H1 (cell line): Measurements from ENCODE around the gene PSMB3. TPM values are rescaled to one million over a fixed set of nuclear protein-coding genes. Genes with fewer than 3 reads are reported as not detected.

ENCODE experiments used
- CTCF ChIA-PET: fragments of 300-600 bp; sonication (Branson Sonifier 250); formaldehyde crosslinking; loops from one replicate; lab custom pipeline; 2021; ENCODE audit not compliant: partially characterized antibody; lab: Charles Lee
- POLR2A ChIA-PET: fragments of 300-600 bp; sonication (Branson Sonifier 250); formaldehyde crosslinking; loops from one replicate; lab custom pipeline; 2021; ENCODE audit warnings: inconsistent platforms; ENCODE audit not compliant: partially characterized antibody; lab: Charles Lee
- DNase-seq, 2 experiments: peaks; one replicate each; pipeline versions ENCODE4 v3.0.0 to v3.0.0-alpha.2; 2010 to 2022; ENCODE audit warnings: low spot score in 2 of 2, low read depth in 1 of 2, mixed read lengths in 1 of 2
- FAIRE-seq: peaks from 2 replicates; lab custom pipeline; 2011; peaks lifted over from hg19 to GRCh38; lab: Jason Lieb, UNC
- H2AFZ ChIP-seq: 2 replicates; pipeline ENCODE4 v1.8.1; 2012; ENCODE audit warnings: low read length, inconsistent platforms
- H2AK5ac ChIP-seq: 2 replicates; pipeline ENCODE4 v1.6.1; 2013; ENCODE audit warnings: low read depth, low read length
- H2BK120ac ChIP-seq: replicated peaks from 2 replicates; pipeline ENCODE3; 2013; ENCODE audit warnings: low read depth, low read length, inconsistent platforms
- H2BK12ac ChIP-seq: 2 replicates; pipeline ENCODE4 v1.6.1; 2013; ENCODE audit warnings: low read depth, low read length
- H2BK15ac ChIP-seq: 2 replicates; pipeline ENCODE4 v1.6.1; 2013; ENCODE audit warnings: low read length
- H2BK20ac ChIP-seq: 2 replicates; pipeline ENCODE4 v1.6.1; 2013; ENCODE audit warnings: low read length
- H2BK5ac ChIP-seq: 2 replicates; pipeline ENCODE4 v1.6.1; 2013; ENCODE audit warnings: low read depth, low read length
- H3K14ac ChIP-seq: 2 replicates; pipeline ENCODE4 v1.6.1; 2013; ENCODE audit warnings: inconsistent platforms; ENCODE audit not compliant: insufficient read length
- H3K18ac ChIP-seq: 2 replicates; pipeline ENCODE4 v1.6.1; 2013; ENCODE audit warnings: low read length; ENCODE audit errors: extremely low read depth
- H3K23ac ChIP-seq: 2 replicates; pipeline ENCODE4 v1.6.1; 2013; ENCODE audit warnings: inconsistent platforms; ENCODE audit not compliant: insufficient read length
- H3K23me2 ChIP-seq: 2 replicates; pipeline ENCODE4 v1.6.1; 2013; ENCODE audit warnings: low read depth, low read length
- H3K27ac ChIP-seq: 2 replicates; pipeline ENCODE4 v1.6.1; 2011; ENCODE audit warnings: low read depth, low read length, inconsistent platforms
- H3K27me3 ChIP-seq, 4 experiments: replicated peaks in 1 of 4; 1 replicate in 1 of 4; 2 replicates in 3 of 4; pipeline versions ENCODE4 v1.6.1 to v1.8.1; 2011 to 2013; ENCODE audit warnings: low read length in 3 of 4, mild to moderate bottlenecking in 3 of 4, inconsistent platforms in 2 of 4, mixed read lengths in 2 of 4, moderate library complexity in 1 of 4; ENCODE audit not compliant: control insufficient read depth in 3 of 4, insufficient read depth in 3 of 4; ENCODE audit errors: extremely low read depth in 1 of 4
- H3K36me3 ChIP-seq, 4 experiments: 2 replicates each; pipeline versions ENCODE4 v1.6.1 to v1.8.1; 2011 to 2013; ENCODE audit warnings: mild to moderate bottlenecking in 4 of 4, low read length in 3 of 4, moderate library complexity in 2 of 4, control low read depth in 1 of 4, inconsistent platforms in 1 of 4; ENCODE audit not compliant: insufficient read depth in 4 of 4, control insufficient read depth in 2 of 4
- H3K4ac ChIP-seq: replicated peaks from 2 replicates; pipeline ENCODE3; 2013; ENCODE audit warnings: low read length, low read depth, mixed read lengths, inconsistent platforms; ENCODE audit not compliant: insufficient read length
- H3K4me1 ChIP-seq, 4 experiments: replicated peaks in 1 of 4; 1 replicate in 1 of 4; 2 replicates in 3 of 4; pipeline versions ENCODE4 v1.6.1 to v1.8.1; 2011 to 2013; ENCODE audit warnings: low read length in 3 of 4, inconsistent platforms in 2 of 4, mixed read lengths in 1 of 4; ENCODE audit not compliant: insufficient read depth in 4 of 4, control insufficient read depth in 3 of 4
- H3K4me2 ChIP-seq, 2 experiments: 2 replicates each; pipeline versions ENCODE4 v1.6.1 to v1.8.1; 2011 to 2013; ENCODE audit warnings: low read depth in 2 of 2, low read length in 2 of 2, control low read depth in 1 of 2, inconsistent platforms in 1 of 2, mild to moderate bottlenecking in 1 of 2; ENCODE audit not compliant: insufficient read depth in 1 of 2
- H3K4me3 ChIP-seq, 4 experiments: fragments of 200-600, 300-600 bp in 1 of 4; sonication (generic), shearing (Covaris generic), sonication (Bioruptor Twin) in 1 of 4; 2 replicates each; pipeline versions ENCODE4 v1.5.1 to v1.8.1; 2011 to 2016; ENCODE audit warnings: low read length in 4 of 4, low read depth in 3 of 4, control low read depth in 2 of 4, inconsistent platforms in 2 of 4, mild to moderate bottlenecking in 2 of 4, mixed read lengths in 1 of 4, moderate library complexity in 1 of 4; ENCODE audit not compliant: insufficient read depth in 2 of 4; ENCODE audit errors: extremely low read depth in 1 of 4
- H3K56ac ChIP-seq: replicated peaks from 2 replicates; pipeline ENCODE3; 2013; ENCODE audit warnings: low read depth, mild to moderate bottlenecking, mixed read lengths, low read length, inconsistent platforms; ENCODE audit not compliant: insufficient read length
- H3K79me1 ChIP-seq: 2 replicates; pipeline ENCODE4 v1.6.1; 2013; ENCODE audit warnings: low read depth, low read length, control low read depth
- H3K79me2 ChIP-seq, 2 experiments: 2 replicates each; pipeline versions ENCODE4 v1.6.1 to v1.8.1; 2012 to 2013; ENCODE audit warnings: low read length in 2 of 2, mild to moderate bottlenecking in 2 of 2, inconsistent platforms in 1 of 2; ENCODE audit not compliant: insufficient read depth in 2 of 2, control insufficient read depth in 1 of 2
- H3K9ac ChIP-seq, 4 experiments: replicated peaks in 1 of 4; 1 replicate in 1 of 4; 2 replicates in 3 of 4; pipeline versions ENCODE4 v1.6.1 to v1.8.1; 2011 to 2013; ENCODE audit warnings: low read depth in 3 of 4, low read length in 3 of 4, control low read depth in 2 of 4, mild to moderate bottlenecking in 2 of 4, moderate library complexity in 2 of 4, inconsistent platforms in 1 of 4; ENCODE audit errors: extremely low read depth in 1 of 4
- H3K9me3 ChIP-seq, 2 experiments: 2 replicates each; pipeline versions ENCODE4 v1.6.1 to v1.8.1; 2012 to 2013; ENCODE audit warnings: mild to moderate bottlenecking in 2 of 2, moderate library complexity in 2 of 2, control low read depth in 1 of 2, inconsistent platforms in 1 of 2, low read depth in 1 of 2, low read length in 1 of 2, mixed read lengths in 1 of 2; ENCODE audit not compliant: insufficient read depth in 2 of 2
- H4K20me1 ChIP-seq, 2 experiments: replicated peaks in 1 of 2; 2 replicates each; pipeline versions ENCODE3 to v1.8.1; 2011 to 2013; ENCODE audit warnings: inconsistent platforms in 2 of 2, low read length in 2 of 2, mild to moderate bottlenecking in 1 of 2; ENCODE audit not compliant: insufficient read depth in 2 of 2, control insufficient read depth in 1 of 2
- H4K5ac ChIP-seq: 2 replicates; pipeline ENCODE4 v1.6.1; 2013; ENCODE audit warnings: low read length, low read depth, mixed read lengths, inconsistent platforms; ENCODE audit not compliant: insufficient read length
- H4K8ac ChIP-seq: 2 replicates; pipeline ENCODE4 v1.8.0; 2013; ENCODE audit warnings: mild to moderate bottlenecking, moderate library complexity, low read length, inconsistent platforms; ENCODE audit not compliant: insufficient read depth; ENCODE audit errors: extremely low read depth
- H4K91ac ChIP-seq: replicated peaks from 2 replicates; pipeline ENCODE3; 2013; ENCODE audit warnings: low read length, mixed read lengths, inconsistent platforms; ENCODE audit not compliant: insufficient read length
- BCL11A ChIP-seq, 2 experiments: IDR thresholded peaks; one replicate each; pipeline ENCODE4 v1.6.1; 2011; ENCODE audit warnings: low read depth in 2 of 2, low read length in 2 of 2, mild to moderate bottlenecking in 2 of 2
- CHD2 ChIP-seq: IDR thresholded peaks from 2 replicates; pipeline ENCODE4 v1.6.1; 2012; ENCODE audit warnings: low read length, improper control_type of control experiment
- EP300 ChIP-seq, 2 experiments: IDR thresholded peaks; 1 replicate in 1 of 2; 2 replicates in 1 of 2; pipeline ENCODE4 v1.6.1; 2011 to 2012; ENCODE audit warnings: low read depth in 2 of 2, low read length in 2 of 2, mild to moderate bottlenecking in 2 of 2, borderline replicate concordance in 1 of 2, inconsistent platforms in 1 of 2, moderate library complexity in 1 of 2
- FOSL1 ChIP-seq: IDR thresholded peaks from 2 replicates; pipeline ENCODE4 v1.6.1; 2011; ENCODE audit warnings: mild to moderate bottlenecking, low read depth, low read length, moderate library complexity; ENCODE audit not compliant: insufficient read depth
- KDM4A ChIP-seq: IDR thresholded peaks from one replicate; pipeline ENCODE4 v1.7.1; 2012; ENCODE audit warnings: low read depth, mild to moderate bottlenecking, moderate library complexity, low read length, inconsistent platforms; ENCODE audit not compliant: severe bottlenecking
- SRF ChIP-seq: IDR thresholded peaks from 2 replicates; pipeline ENCODE4 v1.6.1; 2011; ENCODE audit warnings: mild to moderate bottlenecking, low read depth, low read length, moderate library complexity
- YY1 ChIP-seq: IDR thresholded peaks from 2 replicates; pipeline ENCODE4 v1.6.1; 2011; ENCODE audit warnings: low read depth, mild to moderate bottlenecking, low read length
- WGBS, 2 experiments: shearing (Covaris generic) in 1 of 2; methylation state at CpG; one replicate each; pipeline versions ENCODE4 v1.1.6 to v1.1.7; 2013 to 2015; ENCODE audit warnings: low lambda C conversion rate in 2 of 2, mixed read lengths in 2 of 2, inconsistent platforms in 1 of 2, low coverage in 1 of 2, missing lambda C conversion rate in 1 of 2; ENCODE audit not compliant: insufficient replicate concordance in 2 of 2, insufficient coverage in 1 of 2, insufficient read length in 1 of 2; ENCODE audit errors: extremely low coverage in 1 of 2, missing lambda C conversion rate in 1 of 2; 5-methylcytosine and 5-hydroxymethylcytosine counted together
- polyA plus RNA-seq, 7 experiments: library from polyadenylated mRNA; depleted of rRNA in 3 of 7; stranded (reverse) in 5 of 7; unstranded in 2 of 7; fragments of >200 nt in 5 of 7; fragments of 200-250 nt in 2 of 7; gene quantifications; 1 replicate in 5 of 7; 2 replicates in 1 of 7; 4 replicates in 1 of 7; pipeline versions ENCODE4 v1.2.1 to v1.2.3, GENCODE V29; 2011 to 2013; ENCODE audit warnings: missing spikeins in 2 of 7, mixed read lengths in 2 of 7
- total RNA-seq: library from RNA; stranded (reverse); fragmentation: NEBNext Ultra II Directional; extraction: Animal tissue kit (Norgen Biotek cat#: 25700); gene quantifications from 2 replicates; pipeline ENCODE4 v1.2.1, GENCODE V29; 2021

PSMB3 gene
- total and polyA plus RNA-seq, 2 of the 8 experiments (the other 6 are each of a cell fraction or from before 2014, with no cell fraction given) = 291 to 914 TPM

GRCh38 chr17:38797828-38798227, 45.3 kb downstream of the PSMB3 start:
- no peak overlapping the region for H3K14ac ChIP-seq
- no peak overlapping the region for H2BK5ac ChIP-seq
- no peak overlapping the region for H2BK12ac ChIP-seq
- H2BK120ac ChIP-seq = no peak overlapping the region
- H3K4me2 ChIP-seq = peak overlapping the region; percentile 84 to 86
- no peak overlapping the region for H3K23ac ChIP-seq
- H3K27me3 ChIP-seq = no peaks in the 10 kb centered on the region
- H2BK15ac ChIP-seq = no peak overlapping the region
- H3K4me1 ChIP-seq = peaks cover 5 to 8% (median 5%) of the 10 kb centered on the region in 4 experiments; a peak in 4 of 7 replicates
- H3K18ac ChIP-seq = no peak overlapping the region
- no peak overlapping the region for H3K27ac ChIP-seq
- no peak overlapping the region for H4K91ac ChIP-seq
- WGBS, 2 experiments = 88% methylated on average over 6 of the region's 6 CpGs; no CpG with 5 or more reads in 1 of the 2 experiments
- H4K20me1 ChIP-seq = peaks cover 4 to 18% of the 10 kb centered on the region in 2 experiments
- peaks cover 3 to 18% (median 13%) of the 10 kb centered on the region in 4 experiments; a peak in 5 of 8 replicates for H3K36me3 ChIP-seq
- H3K23me2 ChIP-seq = peaks cover 4% of the 10 kb centered on the region
- no peaks in the 10 kb centered on the region for H3K9me3 ChIP-seq
- H4K5ac ChIP-seq = no peak overlapping the region
- peaks cover 16 to 53% of the 10 kb centered on the region in 2 experiments for H3K79me2 ChIP-seq
- H3K56ac ChIP-seq = no peak overlapping the region
- CTCF ChIA-PET = no interaction called here
- H3K4me3 ChIP-seq = peak overlapping the region in 3 of 4 experiments; percentile 3 to 90 (median 80); a peak in 5 of 8 replicates
- H2AFZ ChIP-seq = no peak overlapping the region
- H2BK20ac ChIP-seq = no peak overlapping the region
- no peak overlapping the region; a peak in 2 of 7 replicates for H3K9ac ChIP-seq
- H3K79me1 ChIP-seq = peaks cover 29% of the 10 kb centered on the region
- no peak overlapping the region for H2AK5ac ChIP-seq
- TF ChIP-seq EP300 (IDR thresholded peaks at IDR 0.05; ENCODE audit: borderline replicate concordance in 1 of 2, low read depth in 2 of 2, low read length in 2 of 2) = no peak
- TF ChIP-seq CHD2 = no peak
- TF ChIP-seq YY1 = no peak
- no peak for TF ChIP-seq FOSL1
- no peak for TF ChIP-seq KDM4A
- no peak for TF ChIP-seq BCL11A (IDR thresholded peaks at IDR 0.05; ENCODE audit: low read depth in 2 of 2, low read length in 2 of 2)
- TF ChIP-seq SRF = no peak
- POLR2A ChIA-PET = interaction anchor here (0.9 to 3.6 kb wide), 7 partner anchors 9 to 82 kb away, joined by 3 to 16 read pairs (median 6); partner anchors contain the start of genes CWC25 and RPL23
- no peak overlapping the region for H4K8ac ChIP-seq
- H3K4ac ChIP-seq = no peak overlapping the region
- DNase-seq (no peak), FAIRE-seq (no peak)
